Ecto neural progenitor cell (in vitro differentiated cells): Measurements from ENCODE around the gene AIG1.
"Not testable (repeated sequence)": the region's sequence is repeated elsewhere in the genome, so short reads cannot be mapped to it uniquely, and the experiment has no call there.

ENCODE experiments used
- DNase-seq: peaks from one replicate; pipeline ENCODE4 v3.0.0-alpha.2; 2018; ENCODE audit warnings: low spot score

AIG1 gene

GRCh38 chr6:143128681-143129015 is 68.0 kb downstream of the AIG1 start:
- DNase-seq: no peak

- DNase-seq: no peak
Measured at GRCh38 chr6:143130928-143131327, 70.2 kb downstream of the AIG1 start.

GRCh38 chr6:143135325-143135724 is 74.6 kb downstream of the AIG1 start:
- DNase-seq: no peak

- no peak for DNase-seq
Measured at GRCh38 chr6:143135797-143136561, 75.3 kb downstream of the AIG1 start.

- no peak for DNase-seq
Measured at GRCh38 chr6:143136647-143137046, 76.0 kb downstream of the AIG1 start.

- DNase-seq: no peak
Measured at GRCh38 chr6:143139239-143139784, 78.6 kb downstream of the AIG1 start.

- not testable (repeated sequence) for DNase-seq
Measured at GRCh38 chr6:143139884-143140283, 79.2 kb downstream of the AIG1 start.

GRCh38 chr6:143140767-143141166 is 80.1 kb downstream of the AIG1 start:
- DNase-seq: no peak

- no peak for DNase-seq
Measured at GRCh38 chr6:143141442-143141841, 80.8 kb downstream of the AIG1 start.

GRCh38 chr6:143146186-143146851 is 85.6 kb downstream of the AIG1 start:
- DNase-seq: no peak

- no peak for DNase-seq
Measured at GRCh38 chr6:143149771-143150170, 89.1 kb downstream of the AIG1 start.

GRCh38 chr6:143150281-143150680 is 89.6 kb downstream of the AIG1 start:
- no peak for DNase-seq

- DNase-seq: no peak
Measured at GRCh38 chr6:143151381-143151780, 90.7 kb downstream of the AIG1 start.

- DNase-seq: no peak
Measured at GRCh38 chr6:143155681-143156080, 95.0 kb downstream of the AIG1 start.

GRCh38 chr6:143157131-143157530 is 96.4 kb downstream of the AIG1 start:
- DNase-seq: no peak

GRCh38 chr6:143158113-143158581 is 97.5 kb downstream of the AIG1 start:
- DNase-seq: no peak

GRCh38 chr6:143159001-143159400 is 98.3 kb downstream of the AIG1 start:
- no peak for DNase-seq

GRCh38 chr6:143160015-143160414 is 99.3 kb downstream of the AIG1 start:
- DNase-seq: no peak

GRCh38 chr6:143160439-143161220 is 99.9 kb downstream of the AIG1 start:
- DNase-seq: no peak

GRCh38 chr6:143163621-143164020 is 102.9 kb downstream of the AIG1 start:
- DNase-seq: no peak

- no peak for DNase-seq
Measured at GRCh38 chr6:143164565-143165105, 103.9 kb downstream of the AIG1 start.

- DNase-seq: no peak
Measured at GRCh38 chr6:143165315-143165855, 104.7 kb downstream of the AIG1 start.
